HCT116 (cell line): ENCODE data around the gene CFAP54.

Experiments
- CTCF ChIP-seq, 3 experiments: fragments of 200-600 bp in 1 of 3; sonication (generic) in 1 of 3; IDR thresholded peaks in 2 of 3; conservative IDR thresholded peaks in 1 of 3; 2 replicates each; pipeline ENCODE4 v1.5.1; 2012 to 2017; ENCODE audit warnings: low read depth in 2 of 3, low read length in 2 of 3, antibody characterized with exemption in 1 of 3, borderline replicate concordance in 1 of 3, control low read depth in 1 of 3, mild to moderate bottlenecking in 1 of 3, mixed read lengths in 1 of 3, mixed run types in 1 of 3, moderate library complexity in 1 of 3; ENCODE audit not compliant: insufficient read depth in 1 of 3
- EZH2 ChIP-seq: fragments of 200-600 bp; sonication (generic); IDR thresholded peaks from 2 replicates; pipeline ENCODE4 v1.6.1; 2017; ENCODE audit warnings: antibody characterized with exemption, mixed run types
- MAX ChIP-seq: IDR thresholded peaks from 2 replicates; pipeline ENCODE4 v1.6.1; 2012
- POLR2A ChIP-seq: IDR thresholded peaks from 2 replicates; pipeline ENCODE4 v1.7.0; 2011; ENCODE audit warnings: borderline replicate concordance; ENCODE audit not compliant: insufficient read depth, insufficient read length; ENCODE audit errors: extremely low read depth
- RAD21 ChIP-seq: IDR thresholded peaks from 2 replicates; pipeline ENCODE4 v1.6.1; 2012; ENCODE audit warnings: low read depth, mild to moderate bottlenecking
- REST ChIP-seq: IDR thresholded peaks from 2 replicates; pipeline ENCODE4 v1.6.1; 2012; ENCODE audit warnings: low read depth
- SIN3A ChIP-seq: IDR thresholded peaks from 2 replicates; pipeline ENCODE4 v1.6.1; 2012; ENCODE audit warnings: low read depth
- SP1 ChIP-seq: IDR thresholded peaks from 2 replicates; pipeline ENCODE4 v1.6.1; 2012; ENCODE audit warnings: low read depth
- TF ChIP-seq, protein P1 (sequence below): IDR thresholded peaks from 2 replicates; pipeline ENCODE4 v1.6.1; 2011; ENCODE audit warnings: mild to moderate bottlenecking, low read length, moderate library complexity; ENCODE audit not compliant: insufficient replicate concordance; ENCODE audit errors: extremely low read depth

GRCh38 chr12:96529912-96530311, 40.5 kb downstream of the CFAP54 start:
- TF ChIP-seq POLR2A (no peak), REST (no peak), SIN3A (no peak), EZH2 (no peak), CTCF (IDR thresholded peaks at IDR 0.05 in 2 of 3, conservative IDR thresholded peaks at IDR 0.05 in 1 of 3; ENCODE audit: borderline replicate concordance in 1 of 3, insufficient read depth in 1 of 3, low read depth in 2 of 3, low read length in 2 of 3) (no peak), SP1 (no peak), MAX (no peak), RAD21 (no peak)
- TF ChIP-seq, protein P1, sequence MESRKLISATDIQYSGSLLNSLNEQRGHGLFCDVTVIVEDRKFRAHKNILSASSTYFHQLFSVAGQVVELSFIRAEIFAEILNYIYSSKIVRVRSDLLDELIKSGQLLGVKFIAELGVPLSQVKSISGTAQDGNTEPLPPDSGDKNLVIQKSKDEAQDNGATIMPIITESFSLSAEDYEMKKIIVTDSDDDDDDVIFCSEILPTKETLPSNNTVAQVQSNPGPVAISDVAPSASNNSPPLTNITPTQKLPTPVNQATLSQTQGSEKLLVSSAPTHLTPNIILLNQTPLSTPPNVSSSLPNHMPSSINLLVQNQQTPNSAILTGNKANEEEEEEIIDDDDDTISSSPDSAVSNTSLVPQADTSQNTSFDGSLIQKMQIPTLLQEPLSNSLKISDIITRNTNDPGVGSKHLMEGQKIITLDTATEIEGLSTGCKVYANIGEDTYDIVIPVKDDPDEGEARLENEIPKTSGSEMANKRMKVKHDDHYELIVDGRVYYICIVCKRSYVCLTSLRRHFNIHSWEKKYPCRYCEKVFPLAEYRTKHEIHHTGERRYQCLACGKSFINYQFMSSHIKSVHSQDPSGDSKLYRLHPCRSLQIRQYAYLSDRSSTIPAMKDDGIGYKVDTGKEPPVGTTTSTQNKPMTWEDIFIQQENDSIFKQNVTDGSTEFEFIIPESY = no peak
